HEK293T (cell line): Measurements from ENCODE around the gene HAUS2.

Experiments used
- CTCF ChIA-PET: fragments of 350-600 bp; formaldehyde crosslinking; extraction: SDS; loops from one replicate; lab custom pipeline; 2021; ENCODE audit warnings: antibody characterized with exemption, inconsistent platforms; lab: Yijun Ruan, JAX
- POLR2A ChIA-PET: fragments of 350-600 bp; formaldehyde crosslinking; extraction: SDS; loops from one replicate; lab custom pipeline; 2020; ENCODE audit warnings: antibody characterized with exemption, inconsistent platforms; lab: Yijun Ruan, JAX
- DNase-seq: peaks from one replicate; pipeline ENCODE4 v3.0.0; 2012; ENCODE audit warnings: mixed read lengths; ENCODE audit errors: extremely low spot score
- ARNT ChIP-seq: fragments of 450-650 bp; IDR thresholded peaks from 2 replicates; pipeline ENCODE4 v1.6.1; 2017; ENCODE audit warnings: mild to moderate bottlenecking
- BHLHE40 ChIP-seq: fragments of 450-650 bp; IDR thresholded peaks from 2 replicates; pipeline ENCODE4 v1.6.1; 2016; ENCODE audit warnings: mild to moderate bottlenecking, moderate library complexity, borderline replicate concordance
- CTBP1 ChIP-seq: fragments of 450-650 bp; IDR thresholded peaks from 2 replicates; pipeline ENCODE4 v1.6.1; 2016; ENCODE audit warnings: borderline replicate concordance
- ELF4 ChIP-seq: fragments of 450-650 bp; IDR thresholded peaks from 2 replicates; pipeline ENCODE4 v1.6.1; 2017; ENCODE audit warnings: antibody characterized with exemption
- FOXA1 ChIP-seq: fragments of 450-650 bp; IDR thresholded peaks from 2 replicates; pipeline ENCODE4 v1.6.1; 2016; ENCODE audit warnings: mild to moderate bottlenecking
- FOXK2 ChIP-seq: fragments of 450-650 bp; IDR thresholded peaks from 2 replicates; pipeline ENCODE4 v1.6.1; 2016; ENCODE audit warnings: mild to moderate bottlenecking
- FOXM1 ChIP-seq: fragments of 450-650 bp; IDR thresholded peaks from 2 replicates; pipeline ENCODE4 v1.6.1; 2017; ENCODE audit warnings: mild to moderate bottlenecking, borderline replicate concordance
- HDGF ChIP-seq: fragments of 450-650 bp; IDR thresholded peaks from 2 replicates; pipeline ENCODE4 v1.6.1; 2017; ENCODE audit warnings: antibody characterized with exemption, borderline replicate concordance
- L3MBTL2 ChIP-seq: fragments of 450-650 bp; conservative IDR thresholded peaks from 2 replicates; pipeline ENCODE4 v1.6.1; 2016; ENCODE audit warnings: mild to moderate bottlenecking
- LEF1 ChIP-seq: fragments of 450-650 bp; IDR thresholded peaks from 2 replicates; pipeline ENCODE4 v1.6.1; 2017; ENCODE audit warnings: mild to moderate bottlenecking, borderline replicate concordance
- NFRKB ChIP-seq: fragments of 450-650 bp; IDR thresholded peaks from 2 replicates; pipeline ENCODE4 v1.6.1; 2016; ENCODE audit warnings: mild to moderate bottlenecking, moderate library complexity
- SP1 ChIP-seq: fragments of 450-650 bp; IDR thresholded peaks from 2 replicates; pipeline ENCODE4 v1.6.1; 2017
- SUZ12 ChIP-seq: fragments of 450-650 bp; IDR thresholded peaks from 2 replicates; pipeline ENCODE4 v1.6.1; 2016; ENCODE audit warnings: mild to moderate bottlenecking
- TARDBP ChIP-seq: fragments of 450-650 bp; IDR thresholded peaks from 2 replicates; pipeline ENCODE4 v1.6.1; 2016
- ZNF384 ChIP-seq: fragments of 450-650 bp; IDR thresholded peaks from 2 replicates; pipeline ENCODE4 v1.6.1; 2016
- TF ChIP-seq, protein P1 (sequence below): fragments of 450-650 bp; IDR thresholded peaks from 2 replicates; pipeline ENCODE4 v1.6.1; 2016

HAUS2 gene

DNA sequence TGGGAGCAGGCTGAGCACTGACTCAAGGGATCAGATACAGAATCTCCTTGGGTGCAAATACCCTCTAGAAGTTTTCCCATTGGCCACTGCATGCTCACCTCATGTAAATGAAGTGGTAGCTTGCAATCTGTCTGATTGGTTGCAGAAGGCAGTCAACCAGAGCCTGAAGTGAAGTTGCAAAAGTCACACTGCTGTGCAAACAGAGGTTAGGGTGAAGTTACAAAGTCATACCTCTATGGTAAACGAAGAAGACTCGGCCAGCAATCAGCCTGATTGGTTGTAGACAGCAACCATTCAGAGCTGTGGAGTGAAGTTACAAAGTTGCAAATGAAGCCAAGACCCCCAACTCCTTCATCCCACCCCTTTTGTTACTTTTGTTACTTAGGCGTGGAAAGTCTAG, 53.9 kb downstream of the HAUS2 start:
- DNase-seq, result no peak
- ChIA-PET POLR2A (no interaction called here), CTCF (no interaction called here)
- TF ChIP-seq ZNF384 (no peak), BHLHE40 (no peak), NFRKB (no peak), FOXK2 (no peak)

DNA sequence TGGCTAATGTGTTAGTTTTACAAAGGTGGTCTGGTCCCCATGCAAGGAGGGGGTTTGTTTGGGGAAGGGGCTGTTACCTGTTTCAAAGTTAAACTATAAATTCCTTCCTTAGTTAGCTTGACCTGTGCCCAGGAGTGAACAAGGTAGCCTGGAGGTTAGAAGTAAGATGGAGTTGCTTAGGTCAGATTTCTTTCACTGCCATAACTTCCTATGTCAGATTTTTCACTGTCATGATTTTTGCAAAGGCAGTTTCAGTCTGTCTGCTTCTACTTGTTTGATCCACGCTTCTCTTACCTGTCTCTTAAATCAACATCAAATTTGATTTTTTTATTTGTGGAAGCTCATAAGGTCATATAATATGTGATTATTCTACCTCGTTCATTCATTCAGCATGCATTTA, 55.3 kb downstream of the HAUS2 start:
- ChIA-PET POLR2A (no interaction called here), CTCF (no interaction called here)
- no peak for DNase-seq
- TF ChIP-seq LEF1 (no peak), FOXM1 (no peak), SUZ12 (no peak), ZNF384 (no peak), CTBP1 (no peak), L3MBTL2 (no peak), SP1 (no peak), ELF4 (no peak), NFRKB (no peak), FOXK2 (no peak), FOXA1 (no peak)
- TF ChIP-seq, protein P1, sequence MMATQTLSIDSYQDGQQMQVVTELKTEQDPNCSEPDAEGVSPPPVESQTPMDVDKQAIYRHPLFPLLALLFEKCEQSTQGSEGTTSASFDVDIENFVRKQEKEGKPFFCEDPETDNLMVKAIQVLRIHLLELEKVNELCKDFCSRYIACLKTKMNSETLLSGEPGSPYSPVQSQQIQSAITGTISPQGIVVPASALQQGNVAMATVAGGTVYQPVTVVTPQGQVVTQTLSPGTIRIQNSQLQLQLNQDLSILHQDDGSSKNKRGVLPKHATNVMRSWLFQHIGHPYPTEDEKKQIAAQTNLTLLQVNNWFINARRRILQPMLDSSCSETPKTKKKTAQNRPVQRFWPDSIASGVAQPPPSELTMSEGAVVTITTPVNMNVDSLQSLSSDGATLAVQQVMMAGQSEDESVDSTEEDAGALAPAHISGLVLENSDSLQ, result no peak

GRCh38 chr15:42604894-42605744, 56.5 kb downstream of the HAUS2 start:
- no peak for DNase-seq
- POLR2A ChIA-PET, result interaction anchor here (0.7 kb wide), 1 partner anchor 30 kb away, joined by 3 read pairs; the partner anchor contains the start of gene STARD9
- CTCF ChIA-PET, result no interaction called here
- no peak for TF ChIP-seq HDGF
- no peak for TF ChIP-seq SUZ12
- TF ChIP-seq BHLHE40, result no peak
- TF ChIP-seq TARDBP, result no peak
- no peak for TF ChIP-seq ZNF384

GRCh38 chr15:42605796-42606195, 57.2 kb downstream of the HAUS2 start:
- POLR2A ChIA-PET, result no interaction called here
- CTCF ChIA-PET, result interaction anchor here (0.8 kb wide), 1 partner anchor 24 kb away, joined by 3 read pairs; no protein-coding TSS in a partner anchor
- no peak for DNase-seq
- TF ChIP-seq BHLHE40 (no peak), SUZ12 (no peak), ZNF384 (no peak), TARDBP (no peak), HDGF (no peak)

DNA sequence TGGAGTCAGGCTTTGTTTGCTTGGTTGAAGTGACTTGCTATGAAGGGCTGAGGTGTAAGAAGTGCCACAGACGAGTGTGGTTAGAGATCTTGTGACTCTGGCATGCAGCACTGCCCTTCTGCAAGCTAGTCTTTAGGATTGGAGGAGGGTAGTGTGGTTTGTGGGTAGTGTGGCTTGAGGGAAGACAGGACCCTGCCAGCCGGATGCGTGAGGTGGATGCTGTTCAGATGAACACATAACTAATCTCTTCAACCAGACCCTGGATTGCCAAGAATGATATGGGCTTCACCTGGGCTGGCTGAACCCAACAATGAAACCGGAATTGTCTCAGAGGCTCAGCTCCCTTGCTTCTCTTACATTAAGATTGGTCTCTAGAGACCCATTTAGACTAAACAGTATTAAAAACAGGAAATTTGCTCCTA, 59.5 kb downstream of the HAUS2 start:
- CTCF ChIA-PET, result no interaction called here
- TF ChIP-seq LEF1, result no peak
- no peak for TF ChIP-seq FOXA1
- no peak for TF ChIP-seq NFRKB
- no peak for TF ChIP-seq BHLHE40
- no peak for TF ChIP-seq L3MBTL2
- no peak for TF ChIP-seq FOXK2
- no peak for TF ChIP-seq FOXM1
- no peak for TF ChIP-seq SP1
- no peak for TF ChIP-seq SUZ12
- no peak for TF ChIP-seq TARDBP
- no peak for TF ChIP-seq ELF4
- TF ChIP-seq ZNF384, result no peak
- no peak for TF ChIP-seq CTBP1
- no peak for TF ChIP-seq ARNT
- no peak for TF ChIP-seq HDGF
- POLR2A ChIA-PET, result no interaction called here
- no peak for DNase-seq

- TF ChIP-seq ELF4 (no peak), ZNF384 (no peak), L3MBTL2 (no peak), FOXA1 (no peak)
- ChIA-PET POLR2A (no interaction called here), CTCF (no interaction called here)
- DNase-seq, result no peak
Observed at GRCh38 chr15:42608752-42609488, 60.3 kb downstream of the HAUS2 start.

DNA sequence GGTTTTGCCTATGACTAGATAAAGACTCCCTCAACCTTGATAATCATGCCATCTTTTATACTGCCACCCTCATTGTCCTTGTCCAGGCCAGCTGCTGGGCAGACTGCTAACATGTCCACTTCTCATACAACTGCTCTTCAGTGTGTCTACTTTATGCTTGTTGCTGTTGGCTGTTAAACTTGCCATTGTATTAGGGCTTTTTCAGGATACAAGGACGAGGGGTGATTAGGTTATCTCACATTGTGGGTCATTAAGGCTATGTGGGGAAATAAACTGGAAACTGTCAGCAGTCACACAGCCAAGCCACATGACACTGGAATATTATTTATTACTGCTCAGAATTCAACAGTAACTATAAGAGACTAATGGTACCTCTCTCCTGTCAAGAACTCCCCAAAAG, 62.9 kb downstream of the HAUS2 start:
- ChIA-PET POLR2A (no interaction called here), CTCF (no interaction called here)
- TF ChIP-seq FOXA1 (no peak), FOXK2 (no peak), NFRKB (no peak), LEF1 (no peak), ARNT (no peak), ELF4 (no peak), BHLHE40 (no peak), TARDBP (no peak)
- DNase-seq, result no peak
